DND-41 (cell line): ENCODE measurements around the gene PNKD.
A peak's percentile ranks its signal among the peaks of the same experiment; 100 is the strongest.

Source experiments
- ATAC-seq: fragments of 200-7000 bp; cut with Tn5 transposase; 3 replicates; pipeline ENCODE4 v1.9.1; 2021; ENCODE audit warnings: low read depth; ENCODE audit not compliant: insufficient read depth
- DNase-seq: peaks from one replicate; pipeline ENCODE4 v3.0.0-alpha.2; 2020
- H2AFZ ChIP-seq: 2 replicates; pipeline ENCODE4 v1.6.0; 2012; ENCODE audit warnings: low read depth, low read length
- H3K27ac ChIP-seq: 2 replicates; pipeline ENCODE4 v1.5.1; 2012; ENCODE audit warnings: low read length, inconsistent platforms
- H3K27me3 ChIP-seq: fragments of 200-600 bp; sonication (generic); 2 replicates; pipeline ENCODE4 v1.6.0; 2012; ENCODE audit warnings: low read length, mild to moderate bottlenecking, inconsistent platforms; ENCODE audit not compliant: insufficient read depth, poor library complexity
- H3K36me3 ChIP-seq: 2 replicates; pipeline ENCODE4 v1.5.1; 2012; ENCODE audit warnings: low read length, inconsistent platforms; ENCODE audit not compliant: insufficient read depth
- H3K4me1 ChIP-seq: 2 replicates; pipeline ENCODE4 v1.5.1; 2012; ENCODE audit warnings: mild to moderate bottlenecking, low read length; ENCODE audit not compliant: insufficient read depth
- H3K4me2 ChIP-seq: 2 replicates; pipeline ENCODE4 v1.6.0; 2012; ENCODE audit warnings: mild to moderate bottlenecking, moderate library complexity, low read length, inconsistent platforms; ENCODE audit not compliant: insufficient read depth
- H3K4me3 ChIP-seq, 2 experiments: fragments of 200-600 bp in 1 of 2; shearing (Covaris generic) in 1 of 2; 2 replicates each; pipeline ENCODE4 v1.5.1; 2012 to 2016; ENCODE audit warnings: inconsistent platforms in 2 of 2, low read length in 2 of 2, mild to moderate bottlenecking in 2 of 2, low read depth in 1 of 2, moderate library complexity in 1 of 2
- H3K79me2 ChIP-seq: 2 replicates; pipeline ENCODE4 v1.6.0; 2012; ENCODE audit warnings: low read length, inconsistent platforms; ENCODE audit not compliant: insufficient read depth
- H3K9ac ChIP-seq: 2 replicates; pipeline ENCODE4 v1.6.0; 2012; ENCODE audit warnings: low read depth, mild to moderate bottlenecking, inconsistent platforms, low read length, moderate library complexity
- H3K9me3 ChIP-seq: 2 replicates; pipeline ENCODE4 v1.5.1; 2012; ENCODE audit warnings: low read length, moderate library complexity, mild to moderate bottlenecking, inconsistent platforms; ENCODE audit not compliant: insufficient read depth, severe bottlenecking
- H4K20me1 ChIP-seq: 2 replicates; pipeline ENCODE4 v1.6.0; 2012; ENCODE audit warnings: low read length; ENCODE audit not compliant: insufficient read depth
- CTCF ChIP-seq: IDR thresholded peaks from 2 replicates; pipeline ENCODE4 v1.5.1; 2012; ENCODE audit warnings: borderline replicate concordance, low read length, moderate library complexity, mild to moderate bottlenecking; ENCODE audit not compliant: poor library complexity, severe bottlenecking; ENCODE audit errors: extremely low read depth
- EZH2 ChIP-seq: IDR thresholded peaks from 3 replicates; pipeline ENCODE4 v1.6.1; 2012; ENCODE audit warnings: borderline replicate concordance, low read depth, mild to moderate bottlenecking, moderate library complexity, low read length, inconsistent platforms; ENCODE audit not compliant: severe bottlenecking

Gene PNKD

GRCh38 chr2:218317835-218318234, 47.5 kb downstream of the PNKD start:
- no peaks in the 10 kb centered on the region for H3K27me3 ChIP-seq
- no peak overlapping the region for H3K9ac ChIP-seq
- no peak overlapping the region for H3K4me2 ChIP-seq
- no peak overlapping the region for H2AFZ ChIP-seq
- H3K27ac ChIP-seq: peak overlapping the region; percentile 85; the same call in 1 of the 2 replicates
- H3K79me2 ChIP-seq: no peaks in the 10 kb centered on the region
- TF ChIP-seq CTCF (no peak), EZH2 (no peak)
- DNase-seq (no peak), ATAC-seq (no peak)
- H3K9me3 ChIP-seq: no peaks in the 10 kb centered on the region
- H4K20me1 ChIP-seq: no peaks in the 10 kb centered on the region
- H3K36me3 ChIP-seq: no peaks in the 10 kb centered on the region
- no peak overlapping the region for H3K4me3 ChIP-seq
- peaks cover 29% of the 10 kb centered on the region for H3K4me1 ChIP-seq

- Histone ChIP-seq H3K4me3 (no peak overlapping the region), H3K9ac (no peak overlapping the region), H2AFZ (no peak overlapping the region), H4K20me1 (no peaks in the 10 kb centered on the region), H3K79me2 (no peaks in the 10 kb centered on the region), H3K27ac (no peak overlapping the region), H3K27me3 (peaks cover 2% of the 10 kb centered on the region), H3K36me3 (no peaks in the 10 kb centered on the region), H3K4me2 (no peak overlapping the region), H3K4me1 (peaks cover 33% of the 10 kb centered on the region), H3K9me3 (no peaks in the 10 kb centered on the region)
- ATAC-seq: no peak
- TF ChIP-seq CTCF (no peak), EZH2 (no peak)
- no peak for DNase-seq
These were observed 47.9 kb downstream of the PNKD start for GRCh38 chr2:218318241-218318640.

DNA sequence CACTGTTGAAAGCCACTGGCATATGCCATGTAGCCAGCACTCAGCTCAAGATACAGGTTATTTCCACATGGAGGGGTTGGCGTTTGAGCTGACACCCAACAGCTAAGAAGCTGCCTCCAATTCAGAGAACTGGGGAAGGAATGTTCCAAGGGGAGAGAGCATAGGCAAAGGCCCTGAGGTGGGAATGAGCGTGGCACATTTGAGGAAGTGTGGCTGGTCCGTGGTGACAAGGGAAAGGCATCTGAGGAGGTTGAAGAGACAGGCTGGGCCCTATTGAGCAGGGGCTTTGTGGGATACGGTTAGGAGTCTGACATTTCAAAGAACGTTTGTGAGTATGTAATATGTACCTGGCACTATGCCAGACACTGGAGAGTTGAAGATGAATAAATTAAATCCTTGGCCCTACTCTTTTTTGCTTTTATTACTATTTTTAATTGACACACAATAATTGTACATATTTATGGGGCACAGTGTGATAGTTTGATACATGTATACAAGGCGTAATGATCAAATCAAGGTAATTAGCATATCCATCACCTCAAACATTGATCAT, 49.6 kb downstream of the PNKD start:
- Histone ChIP-seq H2AFZ (no peak overlapping the region), H4K20me1 (no peaks in the 10 kb centered on the region), H3K36me3 (no peaks in the 10 kb centered on the region), H3K4me1 (peaks cover 41% of the 10 kb centered on the region), H3K9ac (no peak overlapping the region), H3K27ac (no peak overlapping the region), H3K4me3 (no peak overlapping the region), H3K27me3 (peaks cover 9% of the 10 kb centered on the region), H3K4me2 (no peak overlapping the region), H3K9me3 (no peaks in the 10 kb centered on the region), H3K79me2 (no peaks in the 10 kb centered on the region)
- DNase-seq (no peak), ATAC-seq (no peak)
- TF ChIP-seq EZH2 (no peak), CTCF (no peak)
